ENCODE data around the gene KRTAP5-4.
"Not testable (repeated sequence)": the region's sequence is repeated elsewhere in the genome, so short reads cannot be mapped to it uniquely, and the experiment has no call there.

The KRTAP5-4 gene

GRCh38 chr11:1652771-1653540, 31.0 kb upstream of the KRTAP5-4 start:
- peak; percentile 42 for DNase-seq

- DNase-seq, result no peak
Measured at GRCh38 chr11:1652442-1652770, 30.5 kb upstream of the KRTAP5-4 start.

GRCh38 chr11:1652026-1652425, 30.1 kb upstream of the KRTAP5-4 start:
- no peak for DNase-seq

- DNase-seq, result no peak
Measured at GRCh38 chr11:1651411-1651980, 29.6 kb upstream of the KRTAP5-4 start.

- no peak for DNase-seq
Measured at GRCh38 chr11:1650918-1651262, 29.0 kb upstream of the KRTAP5-4 start.

- no peak for DNase-seq
Measured at GRCh38 chr11:1650034-1650917, 28.3 kb upstream of the KRTAP5-4 start.

- no peak for DNase-seq
Measured at GRCh38 chr11:1648653-1649420, 26.9 kb upstream of the KRTAP5-4 start.

- DNase-seq, result no peak
Measured at GRCh38 chr11:1647901-1648652, 26.1 kb upstream of the KRTAP5-4 start.

- DNase-seq, result not testable (repeated sequence)
Measured at GRCh38 chr11:1646540-1646939, 24.6 kb upstream of the KRTAP5-4 start.

GRCh38 chr11:1645357-1645821, 23.5 kb upstream of the KRTAP5-4 start:
- no peak for DNase-seq

- no peak for DNase-seq
Measured at GRCh38 chr11:1644601-1645356, 22.8 kb upstream of the KRTAP5-4 start.

- DNase-seq, result no peak
Measured at GRCh38 chr11:1643146-1643690, 21.3 kb upstream of the KRTAP5-4 start.

- no peak for DNase-seq
Measured at GRCh38 chr11:1642288-1643145, 20.6 kb upstream of the KRTAP5-4 start.

GRCh38 chr11:1641096-1641495, 19.2 kb upstream of the KRTAP5-4 start:
- no peak for DNase-seq

GRCh38 chr11:1640076-1640946, 18.4 kb upstream of the KRTAP5-4 start:
- DNase-seq, result peak; percentile 3

GRCh38 chr11:1639666-1640065, 17.7 kb upstream of the KRTAP5-4 start:
- no peak for DNase-seq

GRCh38 chr11:1639102-1639620, 17.2 kb upstream of the KRTAP5-4 start:
- no peak for DNase-seq

GRCh38 chr11:1638344-1638743, 16.4 kb upstream of the KRTAP5-4 start:
- DNase-seq, result no peak

GRCh38 chr11:1637628-1638027, 15.7 kb upstream of the KRTAP5-4 start:
- no peak for DNase-seq

Data from fibroblast of skin of right biceps (primary cell).